HG03103 (cell line): ENCODE results near the gene ONECUT3.
"Not testable (repeated sequence)": the region's sequence is repeated elsewhere in the genome, so short reads cannot be mapped to it uniquely, and the experiment has no call there.

Source experiments
- ATAC-seq: cut with Tn5 transposase; IDR thresholded peaks from one replicate; pipeline ENCODE4 v1.9.1; 2021; ENCODE audit warnings: low read depth; ENCODE audit not compliant: unreplicated experiment

Gene ONECUT3

DNA sequence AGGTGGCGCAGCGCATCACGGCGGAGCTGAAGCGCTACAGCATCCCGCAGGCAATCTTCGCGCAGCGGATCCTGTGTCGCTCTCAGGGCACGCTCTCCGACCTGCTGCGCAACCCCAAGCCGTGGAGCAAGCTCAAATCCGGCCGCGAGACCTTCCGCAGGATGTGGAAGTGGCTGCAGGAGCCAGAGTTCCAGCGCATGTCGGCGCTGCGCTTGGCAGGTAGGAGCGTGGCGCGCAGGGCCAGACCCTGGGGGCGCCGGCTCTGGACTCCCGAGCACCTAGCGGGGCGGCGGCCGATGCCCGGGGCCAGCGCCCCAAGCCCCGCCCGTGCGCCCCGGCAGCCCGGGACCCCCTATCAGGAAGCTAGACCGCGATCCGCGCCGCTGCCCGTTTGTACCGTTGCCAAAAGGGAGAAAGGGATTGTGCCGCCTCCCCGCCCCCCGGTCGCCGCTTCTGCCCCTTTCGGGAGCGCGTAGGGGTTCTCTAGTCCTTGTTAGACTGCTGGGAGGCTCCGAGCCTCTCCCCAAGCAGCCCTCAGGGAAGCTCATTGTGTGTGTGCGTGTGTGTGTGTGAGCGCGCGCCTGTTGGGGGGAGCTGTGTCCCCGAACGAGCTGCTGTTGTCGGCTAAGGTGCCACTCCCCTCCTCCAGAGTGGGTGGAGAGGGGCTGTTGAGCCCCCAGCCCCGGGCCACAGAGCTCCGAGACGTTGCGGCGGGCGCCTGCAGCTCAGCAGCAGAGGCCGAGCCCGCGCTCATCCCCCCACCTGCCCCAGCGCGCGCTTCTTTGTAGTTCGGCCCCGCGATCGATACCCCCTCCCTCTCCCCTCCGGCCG is 1.5 kb downstream of the ONECUT3 start:
- ATAC-seq, result no peak

DNA sequence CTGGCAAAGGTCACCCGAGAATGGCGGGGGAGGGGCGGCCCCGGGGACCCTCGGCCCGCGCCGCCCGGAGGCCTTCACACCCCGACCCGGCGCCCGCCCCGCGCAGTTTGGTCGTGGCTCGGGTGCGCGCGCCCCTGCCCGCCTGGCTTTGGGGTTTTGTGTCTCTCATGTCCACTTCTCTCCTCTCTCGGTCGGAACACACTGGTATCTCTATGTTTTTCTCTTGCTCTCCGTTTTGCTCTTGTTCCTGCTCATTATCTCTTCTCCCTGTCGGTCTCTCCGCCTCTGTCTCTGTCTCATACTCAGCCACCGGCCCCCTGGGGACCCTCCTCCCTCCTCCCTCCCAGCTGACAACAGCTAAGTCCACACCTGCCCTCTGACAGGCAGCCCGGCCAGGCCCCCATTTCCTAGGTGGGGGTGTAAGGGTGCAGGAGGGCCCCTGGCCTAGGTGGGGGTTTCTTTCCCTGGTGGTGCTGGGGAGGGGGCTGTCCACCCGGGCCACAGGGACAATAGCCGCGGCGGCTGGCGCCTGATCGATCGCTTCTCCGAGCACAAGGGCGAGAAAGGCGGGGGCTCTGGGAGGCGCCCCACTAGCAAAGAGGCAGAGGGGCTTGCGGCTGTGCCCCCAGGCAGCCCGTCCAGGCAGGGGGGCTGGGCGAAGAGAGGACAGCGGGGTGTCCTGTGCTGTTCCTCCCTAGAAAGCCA is 2.3 kb downstream of the ONECUT3 start:
- ATAC-seq, result no peak

GRCh38 chr19:1756264-1756663 is 3.0 kb downstream of the ONECUT3 start:
- ATAC-seq, result no peak

- ATAC-seq, result no peak
Observed at GRCh38 chr19:1756705-1757465, 3.6 kb downstream of the ONECUT3 start.

- no peak for ATAC-seq
Observed at GRCh38 chr19:1757468-1758230, 4.3 kb downstream of the ONECUT3 start.

GRCh38 chr19:1758231-1758577 is 4.9 kb downstream of the ONECUT3 start:
- ATAC-seq, result no peak

GRCh38 chr19:1758959-1759903 is 5.9 kb downstream of the ONECUT3 start:
- ATAC-seq, result no peak

DNA sequence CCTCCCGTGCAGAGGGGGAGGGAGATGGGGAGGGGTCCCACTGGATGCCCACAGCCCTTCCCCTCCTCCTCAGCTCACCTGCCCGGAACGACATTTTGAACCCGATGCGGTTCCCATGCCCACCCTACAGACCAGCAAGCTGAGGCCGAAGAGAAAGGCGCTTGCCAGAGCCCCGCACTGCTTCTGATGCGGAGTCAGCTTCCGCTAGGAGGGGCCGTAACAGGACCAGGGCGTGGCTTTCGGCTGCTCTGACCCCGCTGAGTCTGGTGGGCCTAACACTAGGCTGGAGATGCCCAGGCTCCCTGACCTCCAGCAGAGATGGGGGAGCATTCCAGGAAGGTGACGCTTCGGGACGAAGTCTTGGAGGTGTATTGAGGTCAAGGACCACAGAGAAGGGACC is 6.7 kb downstream of the ONECUT3 start:
- ATAC-seq, result no peak

GRCh38 chr19:1760786-1761527 is 7.7 kb downstream of the ONECUT3 start:
- not testable (repeated sequence) for ATAC-seq

DNA sequence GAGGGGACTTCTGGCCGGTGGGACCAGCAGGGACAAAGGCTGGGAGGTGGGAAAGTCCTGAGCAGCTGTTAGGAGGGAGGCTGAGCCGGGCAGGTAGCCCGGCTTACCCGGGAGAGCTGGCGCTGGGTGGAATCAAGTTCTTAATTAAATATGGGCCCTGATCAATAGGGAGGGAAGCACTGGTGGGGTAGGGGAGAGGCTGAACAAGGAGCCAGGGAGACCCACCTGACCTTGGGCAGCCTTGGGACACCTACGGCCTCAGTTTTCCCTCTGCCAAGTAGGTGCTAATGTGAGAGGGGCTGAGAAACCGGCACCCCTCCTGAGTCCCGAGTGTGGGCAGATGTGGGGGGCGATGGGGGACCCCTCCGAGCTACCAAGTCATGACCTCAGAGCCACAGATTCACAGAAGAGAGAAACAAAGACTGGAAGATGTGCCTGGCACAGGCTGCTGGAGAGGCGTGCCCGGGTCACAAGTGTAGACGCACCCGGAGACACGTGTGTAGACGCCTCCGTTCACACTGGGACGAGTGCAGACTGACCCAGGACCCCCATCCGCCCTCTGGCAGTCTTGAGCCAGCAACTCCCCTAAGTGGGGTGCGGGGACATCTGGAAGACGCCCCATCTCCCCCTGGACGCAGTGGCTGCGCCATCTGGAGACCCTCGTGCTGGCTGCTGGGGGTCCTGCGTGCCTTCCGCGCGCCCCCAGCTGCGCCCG is 8.4 kb downstream of the ONECUT3 start:
- no peak for ATAC-seq

DNA sequence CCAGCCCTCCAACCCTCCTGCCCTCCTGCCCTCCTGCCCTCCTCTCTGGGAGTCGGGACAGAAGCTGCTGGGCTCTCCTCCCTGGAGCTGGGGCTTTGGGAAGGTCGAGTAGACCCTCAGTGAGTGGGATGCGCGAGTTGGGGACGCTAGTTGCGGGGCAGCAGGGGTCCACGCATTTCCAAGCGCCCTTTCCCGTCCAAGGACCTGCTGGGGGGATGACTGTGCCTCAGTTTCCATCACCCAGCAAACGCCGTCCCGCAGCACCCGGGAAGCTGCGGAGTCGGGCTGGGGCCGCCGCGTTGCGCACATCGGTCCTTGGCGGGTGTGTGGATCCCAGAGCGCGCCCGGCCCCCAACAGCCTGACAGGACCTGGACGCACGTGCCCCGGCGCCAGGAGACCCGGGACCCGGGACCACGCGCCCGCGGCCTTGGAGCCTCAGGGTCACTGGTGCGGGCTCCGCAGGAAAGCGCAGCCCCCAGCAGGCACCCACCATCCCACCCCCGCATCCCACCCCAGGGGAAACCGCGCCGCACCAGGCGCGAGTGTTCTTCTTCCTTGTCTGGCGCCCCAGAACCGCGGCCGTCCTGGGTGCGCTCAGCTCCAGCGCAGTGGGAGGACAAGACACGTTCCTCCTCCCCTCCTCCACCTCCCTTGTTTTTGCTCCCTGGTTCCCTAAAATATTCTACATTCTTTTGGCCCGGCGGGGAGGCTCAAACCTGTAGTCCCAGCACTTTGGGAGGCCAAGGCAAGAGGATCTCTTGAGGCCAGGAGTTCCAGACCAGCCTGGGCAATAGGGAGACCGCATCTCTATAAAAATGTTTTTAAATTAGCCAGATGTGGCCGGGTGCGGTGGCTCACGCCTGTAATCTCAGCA is 9.2 kb downstream of the ONECUT3 start:
- no peak for ATAC-seq

GRCh38 chr19:1763648-1764639 is 10.6 kb downstream of the ONECUT3 start:
- ATAC-seq, result no peak

DNA sequence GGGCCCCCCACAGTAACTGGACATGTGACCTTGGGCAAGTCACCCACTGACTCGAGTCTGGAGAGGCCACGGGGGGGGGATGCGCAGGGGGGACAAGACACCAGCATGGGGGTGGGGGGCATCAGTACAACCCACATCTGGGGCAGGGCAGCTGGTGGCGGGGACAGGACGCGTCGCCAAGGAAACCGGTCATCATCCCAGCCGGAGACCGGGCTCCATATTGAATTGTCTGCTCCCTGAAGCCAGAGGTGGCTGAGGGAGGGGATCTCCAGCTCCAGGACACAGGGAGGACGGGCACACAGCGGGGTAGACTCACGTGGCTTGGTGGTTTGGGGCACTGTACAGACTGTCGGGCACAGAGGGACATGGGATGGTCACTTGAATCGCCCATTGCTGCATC is 11.4 kb downstream of the ONECUT3 start:
- no peak for ATAC-seq

DNA sequence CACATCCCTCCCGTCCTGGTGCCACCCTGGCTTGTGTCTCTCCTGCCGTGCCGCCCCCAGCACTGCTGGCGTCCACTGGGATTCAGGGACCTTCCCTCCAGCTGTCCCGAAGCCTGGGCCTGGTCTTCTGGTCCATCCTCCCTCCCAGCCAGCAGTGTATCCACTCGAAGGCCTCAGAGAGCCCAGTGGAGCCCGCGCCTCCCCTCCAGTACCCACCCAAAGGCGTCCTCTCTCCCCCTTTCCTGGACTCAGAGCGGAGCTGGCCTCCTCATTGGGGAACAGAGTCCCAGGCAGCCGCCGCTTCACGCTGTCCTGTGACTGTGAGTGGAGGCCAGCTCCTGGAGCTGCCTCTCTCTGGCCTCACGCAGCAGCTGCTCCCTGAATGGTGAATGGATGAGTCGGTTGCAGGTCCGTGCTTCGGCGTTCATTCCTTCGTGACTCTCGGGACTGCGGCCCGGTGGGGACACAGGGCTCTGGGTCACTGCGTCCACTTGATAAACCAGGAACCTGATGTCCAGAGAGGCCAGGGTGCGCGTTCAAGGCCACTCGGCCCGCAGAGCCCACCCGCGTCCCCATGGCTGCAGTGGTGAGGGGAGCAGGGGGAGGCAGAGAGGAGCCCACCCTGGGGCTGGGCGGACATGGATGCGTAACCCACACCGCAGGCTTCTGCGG is 12.1 kb downstream of the ONECUT3 start:
- no peak for ATAC-seq

DNA sequence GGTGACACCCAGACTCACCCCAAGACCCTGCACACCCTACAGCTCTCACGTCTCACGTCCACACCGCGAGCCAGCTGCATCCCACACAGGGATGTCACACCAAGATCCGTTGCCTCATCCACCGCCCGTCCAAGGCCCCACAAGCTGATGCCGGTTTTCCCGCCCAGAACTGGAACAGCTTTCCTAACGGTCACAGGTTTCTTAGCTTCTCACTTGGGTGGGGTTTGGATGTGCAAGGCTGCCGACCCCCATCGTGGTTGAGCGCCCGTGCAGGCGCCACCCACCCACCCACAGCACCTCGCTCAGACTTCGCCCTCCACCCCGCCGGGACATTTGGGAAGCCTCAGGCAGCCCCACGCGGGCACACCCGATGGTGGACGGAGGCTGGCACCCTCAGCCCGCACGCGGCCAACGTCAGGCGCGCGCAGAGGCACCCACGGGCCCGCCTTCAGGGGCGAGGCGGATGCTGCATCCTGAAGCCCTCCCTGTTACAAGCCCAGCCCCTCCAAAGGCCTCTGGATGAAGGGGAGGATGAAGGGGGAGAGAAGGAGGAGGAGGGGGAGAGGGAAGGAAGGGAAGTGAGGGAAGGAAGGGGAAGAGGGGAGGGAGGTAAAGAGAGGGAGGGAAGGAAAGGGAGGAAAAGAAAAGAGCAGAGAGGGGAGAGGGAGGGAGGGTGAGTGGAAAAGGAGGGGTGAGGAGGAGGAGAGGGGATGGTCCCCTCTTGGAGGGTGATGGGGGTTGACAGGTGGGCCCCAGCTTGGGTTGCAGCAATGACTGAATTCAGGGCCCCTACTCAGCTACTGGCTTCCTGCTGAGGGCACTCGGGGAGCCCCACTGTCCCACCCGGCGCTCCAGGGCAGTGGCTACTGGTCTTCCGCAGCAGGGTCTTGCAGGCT is 12.8 kb downstream of the ONECUT3 start:
- no peak for ATAC-seq
